Measurements from ENCODE around the gene GYG2. TPM values are rescaled to one million over a fixed set of nuclear protein-coding genes. Genes with fewer than 3 reads are reported as not detected.

GYG2 gene
- total and polyA plus RNA-seq, 2 of the 8 experiments (the other 6 are each of a cell fraction or from before 2014, with no cell fraction given): 52.8 to 65.3 TPM

DNA sequence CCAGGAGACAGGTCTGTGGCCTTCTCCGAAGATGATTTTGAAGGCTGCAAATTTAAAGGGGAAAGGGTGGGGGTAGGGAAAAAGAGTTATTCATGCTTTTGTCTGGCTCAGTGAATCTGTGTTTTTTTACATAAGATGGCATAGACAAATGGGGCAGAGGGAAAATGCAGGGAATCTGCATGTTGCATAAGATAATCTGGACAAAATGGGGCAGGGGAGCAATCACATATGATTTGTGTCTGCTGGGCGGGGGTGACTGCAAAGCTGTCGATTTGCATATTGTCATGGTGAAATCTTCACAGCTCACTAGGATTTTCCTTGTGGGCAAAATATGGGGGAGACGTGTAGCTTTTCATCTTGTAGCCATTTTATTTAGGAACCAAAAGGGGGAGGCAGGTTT is 29.4 kb upstream of the GYG2 start (continued):
- TF ChIP-seq, protein P1, sequence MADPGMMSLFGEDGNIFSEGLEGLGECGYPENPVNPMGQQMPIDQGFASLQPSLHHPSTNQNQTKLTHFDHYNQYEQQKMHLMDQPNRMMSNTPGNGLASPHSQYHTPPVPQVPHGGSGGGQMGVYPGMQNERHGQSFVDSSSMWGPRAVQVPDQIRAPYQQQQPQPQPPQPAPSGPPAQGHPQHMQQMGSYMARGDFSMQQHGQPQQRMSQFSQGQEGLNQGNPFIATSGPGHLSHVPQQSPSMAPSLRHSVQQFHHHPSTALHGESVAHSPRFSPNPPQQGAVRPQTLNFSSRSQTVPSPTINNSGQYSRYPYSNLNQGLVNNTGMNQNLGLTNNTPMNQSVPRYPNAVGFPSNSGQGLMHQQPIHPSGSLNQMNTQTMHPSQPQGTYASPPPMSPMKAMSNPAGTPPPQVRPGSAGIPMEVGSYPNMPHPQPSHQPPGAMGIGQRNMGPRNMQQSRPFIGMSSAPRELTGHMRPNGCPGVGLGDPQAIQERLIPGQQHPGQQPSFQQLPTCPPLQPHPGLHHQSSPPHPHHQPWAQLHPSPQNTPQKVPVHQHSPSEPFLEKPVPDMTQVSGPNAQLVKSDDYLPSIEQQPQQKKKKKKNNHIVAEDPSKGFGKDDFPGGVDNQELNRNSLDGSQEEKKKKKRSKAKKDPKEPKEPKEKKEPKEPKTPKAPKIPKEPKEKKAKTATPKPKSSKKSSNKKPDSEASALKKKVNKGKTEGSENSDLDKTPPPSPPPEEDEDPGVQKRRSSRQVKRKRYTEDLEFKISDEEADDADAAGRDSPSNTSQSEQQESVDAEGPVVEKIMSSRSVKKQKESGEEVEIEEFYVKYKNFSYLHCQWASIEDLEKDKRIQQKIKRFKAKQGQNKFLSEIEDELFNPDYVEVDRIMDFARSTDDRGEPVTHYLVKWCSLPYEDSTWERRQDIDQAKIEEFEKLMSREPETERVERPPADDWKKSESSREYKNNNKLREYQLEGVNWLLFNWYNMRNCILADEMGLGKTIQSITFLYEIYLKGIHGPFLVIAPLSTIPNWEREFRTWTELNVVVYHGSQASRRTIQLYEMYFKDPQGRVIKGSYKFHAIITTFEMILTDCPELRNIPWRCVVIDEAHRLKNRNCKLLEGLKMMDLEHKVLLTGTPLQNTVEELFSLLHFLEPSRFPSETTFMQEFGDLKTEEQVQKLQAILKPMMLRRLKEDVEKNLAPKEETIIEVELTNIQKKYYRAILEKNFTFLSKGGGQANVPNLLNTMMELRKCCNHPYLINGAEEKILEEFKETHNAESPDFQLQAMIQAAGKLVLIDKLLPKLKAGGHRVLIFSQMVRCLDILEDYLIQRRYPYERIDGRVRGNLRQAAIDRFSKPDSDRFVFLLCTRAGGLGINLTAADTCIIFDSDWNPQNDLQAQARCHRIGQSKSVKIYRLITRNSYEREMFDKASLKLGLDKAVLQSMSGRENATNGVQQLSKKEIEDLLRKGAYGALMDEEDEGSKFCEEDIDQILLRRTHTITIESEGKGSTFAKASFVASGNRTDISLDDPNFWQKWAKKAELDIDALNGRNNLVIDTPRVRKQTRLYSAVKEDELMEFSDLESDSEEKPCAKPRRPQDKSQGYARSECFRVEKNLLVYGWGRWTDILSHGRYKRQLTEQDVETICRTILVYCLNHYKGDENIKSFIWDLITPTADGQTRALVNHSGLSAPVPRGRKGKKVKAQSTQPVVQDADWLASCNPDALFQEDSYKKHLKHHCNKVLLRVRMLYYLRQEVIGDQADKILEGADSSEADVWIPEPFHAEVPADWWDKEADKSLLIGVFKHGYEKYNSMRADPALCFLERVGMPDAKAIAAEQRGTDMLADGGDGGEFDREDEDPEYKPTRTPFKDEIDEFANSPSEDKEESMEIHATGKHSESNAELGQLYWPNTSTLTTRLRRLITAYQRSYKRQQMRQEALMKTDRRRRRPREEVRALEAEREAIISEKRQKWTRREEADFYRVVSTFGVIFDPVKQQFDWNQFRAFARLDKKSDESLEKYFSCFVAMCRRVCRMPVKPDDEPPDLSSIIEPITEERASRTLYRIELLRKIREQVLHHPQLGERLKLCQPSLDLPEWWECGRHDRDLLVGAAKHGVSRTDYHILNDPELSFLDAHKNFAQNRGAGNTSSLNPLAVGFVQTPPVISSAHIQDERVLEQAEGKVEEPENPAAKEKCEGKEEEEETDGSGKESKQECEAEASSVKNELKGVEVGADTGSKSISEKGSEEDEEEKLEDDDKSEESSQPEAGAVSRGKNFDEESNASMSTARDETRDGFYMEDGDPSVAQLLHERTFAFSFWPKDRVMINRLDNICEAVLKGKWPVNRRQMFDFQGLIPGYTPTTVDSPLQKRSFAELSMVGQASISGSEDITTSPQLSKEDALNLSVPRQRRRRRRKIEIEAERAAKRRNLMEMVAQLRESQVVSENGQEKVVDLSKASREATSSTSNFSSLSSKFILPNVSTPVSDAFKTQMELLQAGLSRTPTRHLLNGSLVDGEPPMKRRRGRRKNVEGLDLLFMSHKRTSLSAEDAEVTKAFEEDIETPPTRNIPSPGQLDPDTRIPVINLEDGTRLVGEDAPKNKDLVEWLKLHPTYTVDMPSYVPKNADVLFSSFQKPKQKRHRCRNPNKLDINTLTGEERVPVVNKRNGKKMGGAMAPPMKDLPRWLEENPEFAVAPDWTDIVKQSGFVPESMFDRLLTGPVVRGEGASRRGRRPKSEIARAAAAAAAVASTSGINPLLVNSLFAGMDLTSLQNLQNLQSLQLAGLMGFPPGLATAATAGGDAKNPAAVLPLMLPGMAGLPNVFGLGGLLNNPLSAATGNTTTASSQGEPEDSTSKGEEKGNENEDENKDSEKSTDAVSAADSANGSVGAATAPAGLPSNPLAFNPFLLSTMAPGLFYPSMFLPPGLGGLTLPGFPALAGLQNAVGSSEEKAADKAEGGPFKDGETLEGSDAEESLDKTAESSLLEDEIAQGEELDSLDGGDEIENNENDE (IDR thresholded peaks at IDR 0.05; ENCODE audit: insufficient replicate concordance, low read length): no peak
- no peak for TF ChIP-seq CHD1 (IDR thresholded peaks at IDR 0.05; ENCODE audit: low read depth, low read length)
- no peak for TF ChIP-seq CREB1 (IDR thresholded peaks at IDR 0.05)
- TF ChIP-seq JUN (IDR thresholded peaks at IDR 0.05; ENCODE audit: low read depth, low read length): no peak
- TF ChIP-seq TAF1 (IDR thresholded peaks at IDR 0.05; ENCODE audit: low read depth, low read length): no peak
- TF ChIP-seq EZH2 (IDR thresholded peaks at IDR 0.05; ENCODE audit: low read depth, low read length, severe bottlenecking): no peak
- no peak for TF ChIP-seq RAD21 (IDR thresholded peaks at IDR 0.05 in 1 of 2, conservative IDR thresholded peaks at IDR 0.05 in 1 of 2; ENCODE audit: low read depth in 2 of 2, low read length in 2 of 2)
- TF ChIP-seq CHD2 (IDR thresholded peaks at IDR 0.05; ENCODE audit: low read length): no peak
- TF ChIP-seq CBX5 (IDR thresholded peaks at IDR 0.05; ENCODE audit: low read depth, low read length): no peak
- TF ChIP-seq SIN3A (conservative IDR thresholded peaks at IDR 0.05 in 1 of 2, IDR thresholded peaks at IDR 0.05 in 1 of 2; ENCODE audit: low read depth in 1 of 2, low read length in 2 of 2): no peak
